ENCODE measurements around the gene ING4. TPM values are rescaled to one million over a fixed set of nuclear protein-coding genes. Genes with fewer than 3 reads are reported as not detected.

The ING4 gene
- total RNA-seq, 1 donor from 2014 or later = 15.3 TPM

DNA sequence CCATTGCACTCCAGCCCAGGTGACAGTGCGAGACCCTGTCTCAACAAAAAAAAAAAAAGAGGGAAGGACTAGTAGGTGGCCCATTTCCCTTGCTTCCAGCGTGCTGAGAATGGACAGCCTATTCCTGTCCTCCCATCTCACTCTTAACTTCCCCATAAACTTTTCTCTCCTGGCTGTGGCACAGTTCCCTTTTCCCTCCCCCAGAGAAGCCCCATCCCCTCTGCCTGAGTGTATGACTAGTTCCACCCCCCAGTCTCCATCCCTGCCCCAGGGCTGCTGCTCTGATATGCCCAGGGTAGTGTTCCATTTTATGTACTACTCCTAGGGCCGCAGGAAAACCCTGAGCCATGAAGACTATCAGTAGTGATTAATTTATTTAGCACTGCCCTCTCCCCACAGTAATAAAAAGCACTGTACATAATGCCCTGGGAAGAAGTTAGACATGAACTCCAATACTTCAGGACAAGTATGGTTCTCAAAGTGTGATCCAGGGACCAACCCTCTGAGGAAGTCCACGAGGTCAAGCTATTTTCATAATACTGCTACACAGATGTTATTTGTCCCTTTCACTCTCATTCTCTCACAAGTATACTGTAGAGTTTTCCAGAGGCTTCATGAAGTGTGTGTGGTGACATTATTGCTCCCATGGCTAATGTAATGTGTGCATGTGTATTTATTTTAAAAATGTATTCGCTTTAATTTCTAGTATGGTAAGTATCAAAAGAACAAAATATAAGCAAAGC is 44.3 kb downstream of the ING4 start:
- Histone ChIP-seq H3K36me3 (ENCODE audit: control insufficient read depth, insufficient read depth, low read length) (peaks cover 3% of the 10 kb centered on the region), H3K27me3 (ENCODE audit: control insufficient read depth, insufficient read depth, low read length) (no peaks in the 10 kb centered on the region)
- no peak for FAIRE-seq

DNA sequence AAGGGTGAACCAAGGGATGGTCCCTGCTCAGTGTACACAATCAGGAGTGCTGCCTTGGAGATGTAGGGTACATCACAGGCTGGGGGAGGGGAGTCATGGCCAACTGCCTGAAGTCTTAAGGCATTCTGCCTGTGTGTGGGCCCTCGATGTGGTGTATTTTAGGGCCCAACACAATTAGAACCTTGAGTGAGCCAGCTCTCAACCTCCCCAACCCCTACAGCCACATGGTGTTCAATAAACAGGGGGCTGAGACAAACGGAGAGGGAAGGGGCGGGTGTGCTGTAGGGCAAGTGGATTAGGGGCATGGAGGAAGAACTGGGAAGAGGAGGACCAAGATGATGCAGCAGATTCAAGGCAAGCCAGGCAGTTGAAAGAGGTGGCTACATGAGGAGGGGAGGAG is 47.1 kb downstream of the ING4 start:
- Histone ChIP-seq H3K4me3 (ENCODE audit: low read depth, low read length) (no peak overlapping the region), H3K27me3 (ENCODE audit: control insufficient read depth, insufficient read depth, low read length) (no peaks in the 10 kb centered on the region), H3K36me3 (ENCODE audit: control insufficient read depth, insufficient read depth, low read length) (peaks cover 3% of the 10 kb centered on the region)
- FAIRE-seq (no peak), DNase-seq (ENCODE audit: low read depth) (no peak)
- TF ChIP-seq, protein P1, sequence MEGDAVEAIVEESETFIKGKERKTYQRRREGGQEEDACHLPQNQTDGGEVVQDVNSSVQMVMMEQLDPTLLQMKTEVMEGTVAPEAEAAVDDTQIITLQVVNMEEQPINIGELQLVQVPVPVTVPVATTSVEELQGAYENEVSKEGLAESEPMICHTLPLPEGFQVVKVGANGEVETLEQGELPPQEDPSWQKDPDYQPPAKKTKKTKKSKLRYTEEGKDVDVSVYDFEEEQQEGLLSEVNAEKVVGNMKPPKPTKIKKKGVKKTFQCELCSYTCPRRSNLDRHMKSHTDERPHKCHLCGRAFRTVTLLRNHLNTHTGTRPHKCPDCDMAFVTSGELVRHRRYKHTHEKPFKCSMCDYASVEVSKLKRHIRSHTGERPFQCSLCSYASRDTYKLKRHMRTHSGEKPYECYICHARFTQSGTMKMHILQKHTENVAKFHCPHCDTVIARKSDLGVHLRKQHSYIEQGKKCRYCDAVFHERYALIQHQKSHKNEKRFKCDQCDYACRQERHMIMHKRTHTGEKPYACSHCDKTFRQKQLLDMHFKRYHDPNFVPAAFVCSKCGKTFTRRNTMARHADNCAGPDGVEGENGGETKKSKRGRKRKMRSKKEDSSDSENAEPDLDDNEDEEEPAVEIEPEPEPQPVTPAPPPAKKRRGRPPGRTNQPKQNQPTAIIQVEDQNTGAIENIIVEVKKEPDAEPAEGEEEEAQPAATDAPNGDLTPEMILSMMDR (IDR thresholded peaks at IDR 0.05; ENCODE audit: insufficient read depth, low read length, severe bottlenecking) = no peak

More for the DNA sequence above, 44.3 kb downstream of the ING4 start:
- TF ChIP-seq, protein P1 (IDR thresholded peaks at IDR 0.05; ENCODE audit: insufficient read depth, low read length, severe bottlenecking) = no peak
- H3K4me3 ChIP-seq (ENCODE audit: low read depth, low read length) = no peak overlapping the region
- DNase-seq (ENCODE audit: low read depth) = no peak

DNA sequence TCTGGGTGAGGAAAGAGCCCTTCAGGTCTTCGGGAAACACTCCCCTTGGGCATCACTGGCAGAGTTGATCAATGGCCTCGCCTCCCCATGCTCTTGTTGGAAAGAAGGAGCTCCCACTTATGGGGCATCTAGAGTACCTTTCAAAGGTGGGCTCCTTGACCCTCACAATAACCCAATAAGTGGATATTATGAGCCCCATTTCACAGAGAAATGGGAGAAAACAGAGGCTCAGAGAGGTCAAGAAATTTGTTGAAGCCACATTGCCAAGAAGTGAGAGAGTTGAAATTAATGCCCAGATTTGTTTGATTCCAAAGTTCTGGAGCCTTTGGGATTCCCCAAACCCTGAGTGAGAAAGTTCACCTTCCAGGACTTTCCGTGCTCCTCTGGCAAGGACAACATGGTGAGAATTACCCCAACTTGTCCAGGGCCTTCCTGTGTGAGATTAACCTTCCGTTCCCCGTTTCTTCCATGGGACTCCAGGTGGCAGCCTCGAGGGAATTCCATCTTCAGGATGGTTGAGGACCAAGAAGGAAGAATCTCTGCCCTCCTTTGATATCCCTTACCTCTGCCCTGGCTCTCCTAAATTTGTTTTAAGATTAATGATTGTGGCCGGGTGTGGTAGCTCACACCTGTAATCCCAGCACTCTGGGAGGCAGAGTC is 48.3 kb downstream of the ING4 start:
- no peak overlapping the region for H3K4me3 ChIP-seq (ENCODE audit: low read depth, low read length)
- FAIRE-seq = no peak
- no peaks in the 10 kb centered on the region for H3K36me3 ChIP-seq (ENCODE audit: control insufficient read depth, insufficient read depth, low read length)
- TF ChIP-seq, protein P1 (IDR thresholded peaks at IDR 0.05; ENCODE audit: insufficient read depth, low read length, severe bottlenecking) = peak; percentile 36
- no peak for DNase-seq (ENCODE audit: low read depth)
- H3K27me3 ChIP-seq (ENCODE audit: control insufficient read depth, insufficient read depth, low read length) = no peaks in the 10 kb centered on the region

DNA sequence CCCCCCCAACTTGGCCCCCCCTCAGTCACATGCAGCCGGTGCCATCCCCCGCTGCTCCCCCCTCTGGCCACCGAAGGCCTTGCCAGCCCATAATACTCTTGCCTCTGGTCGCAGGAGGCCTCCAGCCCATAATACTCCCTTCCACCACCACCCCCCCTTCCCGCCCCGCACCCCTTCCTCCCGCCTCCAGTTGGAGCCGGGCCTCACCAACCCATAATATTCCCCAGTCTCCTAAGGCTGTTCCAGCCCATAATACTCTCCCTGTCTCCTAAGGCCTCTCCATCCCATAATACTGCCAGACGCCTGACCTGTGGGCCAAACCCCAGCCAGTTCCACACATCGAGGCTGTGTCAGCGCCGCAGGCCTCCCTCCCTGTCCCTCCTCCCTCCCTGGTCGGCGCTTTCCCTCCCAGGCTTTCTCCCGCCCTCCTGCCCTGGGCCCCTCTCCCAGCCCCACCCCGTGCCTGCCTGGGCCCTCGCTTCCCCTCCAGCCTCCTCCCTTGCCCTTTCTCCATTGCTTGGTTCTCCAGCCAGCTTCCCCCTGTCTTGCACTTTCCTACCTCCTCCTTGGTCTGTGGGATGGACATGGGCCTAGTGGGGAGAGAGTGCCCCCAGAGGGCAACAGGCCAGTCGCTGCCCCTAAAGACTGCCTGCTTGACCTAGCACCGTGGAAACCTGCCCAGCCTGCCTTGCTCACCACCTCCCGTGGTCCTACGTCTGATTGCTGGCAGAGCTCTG is 49.0 kb downstream of the ING4 start:
- H3K27me3 ChIP-seq (ENCODE audit: control insufficient read depth, insufficient read depth, low read length) = no peaks in the 10 kb centered on the region
- FAIRE-seq (no peak), DNase-seq (ENCODE audit: low read depth) (peak; percentile 79)
- TF ChIP-seq, protein P1 (IDR thresholded peaks at IDR 0.05; ENCODE audit: insufficient read depth, low read length, severe bottlenecking) = no peak
- no peak overlapping the region for H3K4me3 ChIP-seq (ENCODE audit: low read depth, low read length)
- no peaks in the 10 kb centered on the region for H3K36me3 ChIP-seq (ENCODE audit: control insufficient read depth, insufficient read depth, low read length)

DNA sequence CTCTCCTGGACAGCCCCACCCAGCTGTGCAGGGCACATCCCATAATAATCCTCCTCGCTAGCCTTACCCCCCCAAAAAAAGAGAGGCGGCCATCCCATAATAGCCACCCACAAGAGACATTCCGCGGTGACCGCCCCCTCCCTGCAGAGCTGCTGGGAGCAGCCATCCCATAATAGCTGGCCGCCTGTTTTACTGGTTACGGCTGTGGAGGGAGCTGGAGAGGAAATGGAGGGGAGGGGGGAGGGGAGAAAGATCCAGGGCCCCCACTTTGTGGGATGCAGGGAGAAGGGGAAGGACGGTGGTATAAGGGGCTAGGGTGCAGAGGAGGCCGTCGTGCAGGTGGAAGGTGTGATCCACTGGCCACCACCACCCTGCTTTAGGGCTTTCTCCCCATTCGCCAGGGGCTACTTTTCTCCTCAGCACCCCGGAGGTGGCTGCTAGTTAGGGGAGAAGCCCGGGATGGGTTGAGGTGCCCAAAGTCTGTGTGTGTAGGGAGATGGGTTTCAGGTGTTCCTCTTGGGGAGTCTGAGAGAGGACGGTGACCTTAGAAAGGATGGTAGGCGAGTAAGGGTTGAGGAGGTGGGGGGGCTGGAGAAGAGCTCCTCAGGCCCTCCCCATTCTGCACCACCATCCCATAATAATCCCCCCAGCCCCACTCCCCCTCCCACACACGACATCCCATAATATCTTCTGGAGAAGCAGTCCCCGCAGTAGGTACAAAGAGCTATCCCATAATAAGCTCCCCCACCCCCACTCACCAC is 49.7 kb downstream of the ING4 start:
- TF ChIP-seq, protein P1 (IDR thresholded peaks at IDR 0.05; ENCODE audit: insufficient read depth, low read length, severe bottlenecking) = no peak
- H3K4me3 ChIP-seq (ENCODE audit: low read depth, low read length) = no peak overlapping the region
- DNase-seq (ENCODE audit: low read depth) (peak; percentile 42), FAIRE-seq (no peak)
- no peaks in the 10 kb centered on the region for H3K27me3 ChIP-seq (ENCODE audit: control insufficient read depth, insufficient read depth, low read length)
- no peaks in the 10 kb centered on the region for H3K36me3 ChIP-seq (ENCODE audit: control insufficient read depth, insufficient read depth, low read length)

Measured in bronchial epithelial cell (primary cell).